Stimulated activated memory B cell treated with anti-CD40 and anti-IgM and Interleukin-4, amounts not matched to agents 10 μg/mL and 1 μg/mL and 100 μg/mL, for 72 hours (primary cell): ENCODE results near the gene INTU.
A peak's percentile ranks its signal among the peaks of the same experiment; 100 is the strongest.

ENCODE experiments used
- ATAC-seq: fragments of 150-1000 bp; cut with Tn5 transposase; 2 replicates; pipeline ENCODE4 v1.10.0; 2021
- H3K27ac Mint-ChIP-seq: one replicate; pipeline ENCODE4 v1.8.0; 2022; ENCODE audit warnings: mild to moderate bottlenecking, mixed read lengths
- H3K27me3 Mint-ChIP-seq: one replicate; pipeline ENCODE4 v1.8.0; 2022; ENCODE audit warnings: mixed read lengths
- H3K36me3 Mint-ChIP-seq: one replicate; pipeline ENCODE4 v1.8.0; 2022; ENCODE audit warnings: mixed read lengths
- H3K4me1 Mint-ChIP-seq: one replicate; pipeline ENCODE4 v1.8.0; 2022; ENCODE audit warnings: mixed read lengths
- H3K4me3 Mint-ChIP-seq: one replicate; pipeline ENCODE4 v1.8.0; 2022; ENCODE audit warnings: mild to moderate bottlenecking, moderate library complexity, mixed read lengths
- H3K9me3 Mint-ChIP-seq: one replicate; pipeline ENCODE4 v1.8.0; 2022; ENCODE audit warnings: mixed read lengths

The INTU gene

GRCh38 chr4:127672111-127672510 lies 39.4 kb downstream of the INTU start:
- H3K4me1 Mint-ChIP-seq, result no peaks in the 10 kb centered on the region
- no peak overlapping the region for H3K4me3 Mint-ChIP-seq
- no peaks in the 10 kb centered on the region for H3K27me3 Mint-ChIP-seq
- no peaks in the 10 kb centered on the region for H3K9me3 Mint-ChIP-seq
- no peak overlapping the region for H3K27ac Mint-ChIP-seq
- no peak for ATAC-seq
- H3K36me3 Mint-ChIP-seq, result no peaks in the 10 kb centered on the region

- no peak for ATAC-seq
- Mint-ChIP-seq H3K9me3 (peaks cover 3% of the 10 kb centered on the region), H3K4me3 (no peak overlapping the region), H3K27ac (no peak overlapping the region), H3K4me1 (no peaks in the 10 kb centered on the region), H3K27me3 (no peaks in the 10 kb centered on the region), H3K36me3 (no peaks in the 10 kb centered on the region)
These were observed 52.5 kb downstream of the INTU start for GRCh38 chr4:127685292-127685691.

- no peak overlapping the region for H3K4me3 Mint-ChIP-seq
- no peaks in the 10 kb centered on the region for H3K4me1 Mint-ChIP-seq
- no peak for ATAC-seq
- H3K9me3 Mint-ChIP-seq, result peaks cover 3% of the 10 kb centered on the region
- H3K36me3 Mint-ChIP-seq, result no peaks in the 10 kb centered on the region
- H3K27ac Mint-ChIP-seq, result no peak overlapping the region
- no peaks in the 10 kb centered on the region for H3K27me3 Mint-ChIP-seq
These were observed 53.9 kb downstream of the INTU start for GRCh38 chr4:127686658-127687057.

GRCh38 chr4:127687580-127687979 lies 54.8 kb downstream of the INTU start:
- Mint-ChIP-seq H3K36me3 (no peaks in the 10 kb centered on the region), H3K4me1 (no peaks in the 10 kb centered on the region), H3K4me3 (no peak overlapping the region), H3K27ac (no peak overlapping the region), H3K9me3 (peaks cover 3% of the 10 kb centered on the region), H3K27me3 (no peaks in the 10 kb centered on the region)
- ATAC-seq, result no peak

- Mint-ChIP-seq H3K27me3 (peaks cover 23% of the 10 kb centered on the region), H3K4me1 (no peaks in the 10 kb centered on the region), H3K36me3 (no peaks in the 10 kb centered on the region), H3K4me3 (no peak overlapping the region), H3K9me3 (peaks cover 10% of the 10 kb centered on the region), H3K27ac (no peak overlapping the region)
- ATAC-seq, result peak; percentile 78
These were observed 66.0 kb downstream of the INTU start for GRCh38 chr4:127698789-127699200.

GRCh38 chr4:127708985-127709384 lies 76.2 kb downstream of the INTU start:
- peaks cover 9% of the 10 kb centered on the region for H3K27me3 Mint-ChIP-seq

GRCh38 chr4:127709456-127709855 lies 76.7 kb downstream of the INTU start:
- Mint-ChIP-seq H3K27ac (no peak overlapping the region), H3K4me3 (no peak overlapping the region)
- ATAC-seq, result no peak

More at GRCh38 chr4:127708985-127709384, 76.2 kb downstream of the INTU start:
- H3K4me3 Mint-ChIP-seq, result no peak overlapping the region
- ATAC-seq, result no peak
- H3K27ac Mint-ChIP-seq, result no peak overlapping the region
- no peaks in the 10 kb centered on the region for H3K4me1 Mint-ChIP-seq
- no peaks in the 10 kb centered on the region for H3K36me3 Mint-ChIP-seq
- no peaks in the 10 kb centered on the region for H3K9me3 Mint-ChIP-seq

GRCh38 chr4:127730142-127730913 lies 97.6 kb downstream of the INTU start, which contains the start of gene SLC25A31:
TSS of gene SLC25A31 (plus strand) at chr4:127730400. CDS start at chr4:127730546, 146 bp downstream.
- H3K27me3 Mint-ChIP-seq, result no peaks in the 10 kb centered on the region
- ATAC-seq, result no peak
- no peak within 1 kb of the TSS for H3K4me3 Mint-ChIP-seq
- H3K9me3 Mint-ChIP-seq, result no peaks in the 10 kb centered on the region
- H3K27ac Mint-ChIP-seq, result no peak within 1 kb of the TSS
- no peaks in the 10 kb centered on the region for H3K36me3 Mint-ChIP-seq
- H3K4me1 Mint-ChIP-seq, result no peaks in the 10 kb centered on the region

More at GRCh38 chr4:127709456-127709855, 76.7 kb downstream of the INTU start:
- Mint-ChIP-seq H3K36me3 (no peaks in the 10 kb centered on the region), H3K4me1 (no peaks in the 10 kb centered on the region), H3K9me3 (no peaks in the 10 kb centered on the region), H3K27me3 (peaks cover 9% of the 10 kb centered on the region)

GRCh38 chr4:127731406-127731805 lies 98.6 kb downstream of the INTU start:
- Mint-ChIP-seq H3K27ac (no peak overlapping the region), H3K4me1 (no peaks in the 10 kb centered on the region), H3K36me3 (no peaks in the 10 kb centered on the region), H3K27me3 (no peaks in the 10 kb centered on the region), H3K4me3 (no peak overlapping the region), H3K9me3 (no peaks in the 10 kb centered on the region)
- no peak for ATAC-seq

- Mint-ChIP-seq H3K27ac (no peak overlapping the region), H3K4me1 (no peaks in the 10 kb centered on the region), H3K36me3 (no peaks in the 10 kb centered on the region), H3K9me3 (no peaks in the 10 kb centered on the region), H3K4me3 (no peak overlapping the region), H3K27me3 (no peaks in the 10 kb centered on the region)
- peak; percentile 20 for ATAC-seq
These were observed 100.0 kb downstream of the INTU start for GRCh38 chr4:127732623-127733328.

GRCh38 chr4:127734976-127735375 lies 102.2 kb downstream of the INTU start:
- Mint-ChIP-seq H3K9me3 (no peaks in the 10 kb centered on the region), H3K4me1 (no peaks in the 10 kb centered on the region), H3K27me3 (no peaks in the 10 kb centered on the region), H3K36me3 (no peaks in the 10 kb centered on the region), H3K27ac (no peak overlapping the region), H3K4me3 (no peak overlapping the region)
- ATAC-seq, result no peak

- peaks cover 5% of the 10 kb centered on the region for H3K9me3 Mint-ChIP-seq
- no peaks in the 10 kb centered on the region for H3K36me3 Mint-ChIP-seq
- H3K4me3 Mint-ChIP-seq, result no peak overlapping the region
- no peaks in the 10 kb centered on the region for H3K27me3 Mint-ChIP-seq
- no peaks in the 10 kb centered on the region for H3K4me1 Mint-ChIP-seq
- no peak for ATAC-seq
- H3K27ac Mint-ChIP-seq, result no peak overlapping the region
These were observed 104.5 kb downstream of the INTU start for GRCh38 chr4:127737295-127737694.

- Mint-ChIP-seq H3K27me3 (peaks cover 10% of the 10 kb centered on the region), H3K9me3 (peaks cover 11% of the 10 kb centered on the region), H3K27ac (no peak overlapping the region), H3K4me3 (no peak overlapping the region), H3K36me3 (no peaks in the 10 kb centered on the region), H3K4me1 (no peaks in the 10 kb centered on the region)
- no peak for ATAC-seq
These were observed 108.5 kb downstream of the INTU start for GRCh38 chr4:127741247-127741646.

- Mint-ChIP-seq H3K4me3 (no peak overlapping the region), H3K27ac (no peak overlapping the region), H3K36me3 (no peaks in the 10 kb centered on the region), H3K4me1 (no peaks in the 10 kb centered on the region), H3K9me3 (peaks cover 3% of the 10 kb centered on the region), H3K27me3 (peaks cover 20% of the 10 kb centered on the region)
- no peak for ATAC-seq
These were observed 115.1 kb downstream of the INTU start for GRCh38 chr4:127747883-127748282.

- H3K27me3 Mint-ChIP-seq, result peaks cover 20% of the 10 kb centered on the region
- peaks cover 3% of the 10 kb centered on the region for H3K9me3 Mint-ChIP-seq
- no peak for ATAC-seq
- no peaks in the 10 kb centered on the region for H3K4me1 Mint-ChIP-seq
- no peaks in the 10 kb centered on the region for H3K36me3 Mint-ChIP-seq
- H3K27ac Mint-ChIP-seq, result no peak overlapping the region
- H3K4me3 Mint-ChIP-seq, result no peak overlapping the region
These were observed 116.2 kb downstream of the INTU start for GRCh38 chr4:127748957-127749356.

GRCh38 chr4:127756906-127757305 lies 124.1 kb downstream of the INTU start:
- Mint-ChIP-seq H3K36me3 (no peaks in the 10 kb centered on the region), H3K4me3 (no peak overlapping the region), H3K27ac (no peak overlapping the region), H3K9me3 (peaks cover 5% of the 10 kb centered on the region), H3K4me1 (no peaks in the 10 kb centered on the region), H3K27me3 (no peaks in the 10 kb centered on the region)
- ATAC-seq, result no peak
